COLO829 (cell line): ENCODE results near the gene LAMP5.
A peak's percentile ranks its signal among the peaks of the same experiment; 100 is the strongest.

ENCODE experiments used
- DNase-seq: peaks from one replicate; pipeline ENCODE4 v3.0.0; 2012; ENCODE audit warnings: low spot score

The LAMP5 gene

GRCh38 chr20:9514461-9515213, at the start of gene LAMP5:
TSS of gene LAMP5 (plus strand) at chr20:9514590. CDS start at chr20:9514853, 263 bp downstream.
- no peak for DNase-seq

- DNase-seq = no peak
These were observed 46.4 kb upstream of the LAMP5 start for GRCh38 chr20:9467995-9468394.

- DNase-seq = no peak
These were observed 39.5 kb upstream of the LAMP5 start for GRCh38 chr20:9474835-9475415.

- no peak for DNase-seq
These were observed 38.9 kb upstream of the LAMP5 start for GRCh38 chr20:9475456-9475855.

- DNase-seq = no peak
These were observed 38.2 kb upstream of the LAMP5 start for GRCh38 chr20:9476174-9476573.

- DNase-seq = no peak
These were observed 37.8 kb upstream of the LAMP5 start for GRCh38 chr20:9476637-9477036.

- no peak for DNase-seq
These were observed 35.6 kb upstream of the LAMP5 start for GRCh38 chr20:9478771-9479170.

GRCh38 chr20:9480066-9480465, 34.3 kb upstream of the LAMP5 start:
- DNase-seq = no peak

- no peak for DNase-seq
These were observed 32.2 kb upstream of the LAMP5 start for GRCh38 chr20:9482180-9482579.

- DNase-seq = no peak
These were observed 31.3 kb upstream of the LAMP5 start for GRCh38 chr20:9483131-9483530.

- no peak for DNase-seq
These were observed 28.6 kb upstream of the LAMP5 start for GRCh38 chr20:9485614-9486340.

- no peak for DNase-seq
These were observed 27.2 kb upstream of the LAMP5 start for GRCh38 chr20:9487231-9487630.

- peak; percentile 60 for DNase-seq
These were observed 26.3 kb upstream of the LAMP5 start for GRCh38 chr20:9488063-9488462.

GRCh38 chr20:9490161-9490560, 24.2 kb upstream of the LAMP5 start:
- DNase-seq = no peak

GRCh38 chr20:9490631-9491030, 23.8 kb upstream of the LAMP5 start:
- DNase-seq = no peak

GRCh38 chr20:9491324-9491723, 23.1 kb upstream of the LAMP5 start:
- DNase-seq = no peak

- DNase-seq = no peak
These were observed 22.3 kb upstream of the LAMP5 start for GRCh38 chr20:9492067-9492466.

GRCh38 chr20:9493803-9494202, 20.6 kb upstream of the LAMP5 start:
- peak; percentile 41 for DNase-seq

- DNase-seq = no peak
These were observed 18.7 kb upstream of the LAMP5 start for GRCh38 chr20:9495701-9496100.

- DNase-seq = no peak
These were observed 18.2 kb upstream of the LAMP5 start for GRCh38 chr20:9496155-9496554.

GRCh38 chr20:9498322-9498721, 16.1 kb upstream of the LAMP5 start:
- DNase-seq = peak; percentile 53

GRCh38 chr20:9499126-9499899, 15.1 kb upstream of the LAMP5 start:
- no peak for DNase-seq
